Stimulated activated naive CD8-positive, alpha-beta T cell treated with anti-CD3 and anti-CD28 coated beads, Interleukin-15, Interleukin-2, amounts not matched to agents 100 U/mL and 50 U/mL, for 24 hours (primary cell): Measurements from ENCODE around the gene PEPD.

Source experiments
- ATAC-seq: fragments of 150-1000 bp; cut with Tn5 transposase; one replicate; pipeline ENCODE4 v1.10.0; 2021
- DNase-seq: peaks from one replicate; pipeline ENCODE4 v3.0.0; 2021

The PEPD gene

GRCh38 chr19:33420821-33421220 lies 100.8 kb downstream of the PEPD start:
- ATAC-seq: no peak

DNA sequence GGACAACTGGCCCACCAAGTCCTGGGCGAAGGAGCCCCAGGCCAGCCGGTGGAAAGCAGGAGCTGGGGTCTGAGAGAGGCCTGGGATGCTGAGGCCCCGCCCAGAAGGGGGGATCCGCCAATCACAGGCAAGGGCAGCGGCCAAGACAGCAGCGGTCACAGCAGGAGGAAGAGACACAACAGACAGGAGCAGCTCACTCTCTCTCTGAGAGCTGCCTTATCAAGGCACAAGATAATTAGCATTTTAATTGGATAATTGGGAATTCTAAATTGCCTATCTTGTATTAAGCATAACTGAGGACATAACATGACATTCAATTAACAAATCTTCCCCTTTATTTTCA lies 101.8 kb downstream of the PEPD start:
- no peak for ATAC-seq
- DNase-seq: no peak

More at GRCh38 chr19:33420821-33421220, 100.8 kb downstream of the PEPD start:
- no peak for DNase-seq

- ATAC-seq (no peak), DNase-seq (no peak)
Observed at GRCh38 chr19:33418871-33419787, 102.5 kb downstream of the PEPD start.

GRCh38 chr19:33418461-33418860 lies 103.1 kb downstream of the PEPD start:
- DNase-seq (no peak), ATAC-seq (no peak)

GRCh38 chr19:33417751-33418150 lies 103.8 kb downstream of the PEPD start:
- no peak for ATAC-seq

GRCh38 chr19:33416307-33417215 lies 105.0 kb downstream of the PEPD start:
- ATAC-seq (peak; percentile 67), DNase-seq (peak; percentile 77)

More at GRCh38 chr19:33417751-33418150, 103.8 kb downstream of the PEPD start:
- DNase-seq: no peak

GRCh38 chr19:33414667-33415605 lies 106.7 kb downstream of the PEPD start:
- DNase-seq (no peak), ATAC-seq (no peak)

- no peak for ATAC-seq
- no peak for DNase-seq
Observed at GRCh38 chr19:33413868-33414666, 107.5 kb downstream of the PEPD start.

GRCh38 chr19:33413426-33413725 lies 108.2 kb downstream of the PEPD start:
- no peak for ATAC-seq

DNA sequence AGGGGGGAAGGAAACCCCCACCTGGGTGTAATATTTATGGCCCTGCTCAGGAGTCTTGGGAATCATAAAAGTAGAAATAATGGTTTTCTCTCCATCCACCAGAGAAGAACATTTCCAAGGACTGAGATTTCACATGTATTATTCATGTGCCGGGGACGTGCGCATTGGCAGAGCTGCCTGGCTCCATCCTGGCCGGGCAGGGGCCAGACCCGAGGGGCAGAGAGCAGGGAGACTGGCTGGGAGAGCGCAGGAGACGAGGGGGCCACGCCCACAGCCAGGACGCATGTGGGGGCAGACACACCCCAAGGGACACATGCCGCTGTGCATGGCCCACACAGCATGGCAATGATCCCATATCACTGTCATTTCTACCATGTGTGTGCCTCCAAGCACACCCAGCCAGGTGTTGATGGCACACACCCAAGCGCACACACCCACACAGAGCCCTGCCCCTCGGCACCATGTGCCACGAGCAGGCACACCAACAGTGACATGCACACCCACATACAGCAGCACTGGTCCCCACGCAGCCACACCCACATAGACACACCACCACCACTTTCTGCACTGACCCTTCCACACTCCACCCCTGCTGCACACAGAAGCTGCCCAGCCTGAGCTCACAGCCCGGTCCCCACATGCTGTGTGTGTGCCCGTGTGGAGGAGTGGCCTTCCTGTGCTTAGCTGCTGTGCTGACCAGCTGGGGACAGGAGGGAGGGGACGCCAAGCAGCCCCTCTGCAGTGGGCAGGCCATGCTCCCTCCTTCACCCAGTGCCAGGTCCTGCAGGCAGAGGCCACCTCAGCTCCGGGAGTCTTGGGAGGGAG lies 108.8 kb downstream of the PEPD start:
- no peak for DNase-seq
- no peak for ATAC-seq

More at GRCh38 chr19:33413426-33413725, 108.2 kb downstream of the PEPD start:
- no peak for DNase-seq

- ATAC-seq (no peak), DNase-seq (no peak)
Observed at GRCh38 chr19:33411621-33412180, 109.9 kb downstream of the PEPD start.

DNA sequence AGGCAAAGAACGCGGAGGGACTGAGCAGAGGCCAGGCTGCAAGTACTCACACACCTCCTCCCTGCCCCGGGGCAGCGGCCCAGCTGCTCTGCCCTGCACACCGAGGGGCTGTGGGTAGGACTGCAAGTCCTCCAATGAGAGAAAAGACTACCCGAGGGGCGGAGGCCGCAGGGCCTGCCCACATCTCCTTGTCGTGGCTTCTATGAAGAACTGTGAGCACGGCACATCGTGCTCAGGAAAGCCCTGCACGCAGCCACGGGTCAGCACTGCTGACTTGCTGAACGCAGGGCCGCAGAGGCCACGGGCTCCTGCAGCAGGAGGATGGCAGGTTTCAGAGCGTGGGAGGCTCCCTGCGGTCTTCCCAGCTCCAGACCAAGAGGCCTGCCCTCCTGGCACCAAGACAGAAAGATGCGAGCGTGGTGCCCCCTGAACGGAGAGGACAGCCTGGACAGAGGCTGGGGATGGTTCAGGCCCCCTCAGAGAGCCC lies 110.6 kb downstream of the PEPD start:
- no peak for ATAC-seq
- no peak for DNase-seq

- ATAC-seq: no peak
- DNase-seq: no peak
Observed at GRCh38 chr19:33409906-33410685, 111.5 kb downstream of the PEPD start.

DNA sequence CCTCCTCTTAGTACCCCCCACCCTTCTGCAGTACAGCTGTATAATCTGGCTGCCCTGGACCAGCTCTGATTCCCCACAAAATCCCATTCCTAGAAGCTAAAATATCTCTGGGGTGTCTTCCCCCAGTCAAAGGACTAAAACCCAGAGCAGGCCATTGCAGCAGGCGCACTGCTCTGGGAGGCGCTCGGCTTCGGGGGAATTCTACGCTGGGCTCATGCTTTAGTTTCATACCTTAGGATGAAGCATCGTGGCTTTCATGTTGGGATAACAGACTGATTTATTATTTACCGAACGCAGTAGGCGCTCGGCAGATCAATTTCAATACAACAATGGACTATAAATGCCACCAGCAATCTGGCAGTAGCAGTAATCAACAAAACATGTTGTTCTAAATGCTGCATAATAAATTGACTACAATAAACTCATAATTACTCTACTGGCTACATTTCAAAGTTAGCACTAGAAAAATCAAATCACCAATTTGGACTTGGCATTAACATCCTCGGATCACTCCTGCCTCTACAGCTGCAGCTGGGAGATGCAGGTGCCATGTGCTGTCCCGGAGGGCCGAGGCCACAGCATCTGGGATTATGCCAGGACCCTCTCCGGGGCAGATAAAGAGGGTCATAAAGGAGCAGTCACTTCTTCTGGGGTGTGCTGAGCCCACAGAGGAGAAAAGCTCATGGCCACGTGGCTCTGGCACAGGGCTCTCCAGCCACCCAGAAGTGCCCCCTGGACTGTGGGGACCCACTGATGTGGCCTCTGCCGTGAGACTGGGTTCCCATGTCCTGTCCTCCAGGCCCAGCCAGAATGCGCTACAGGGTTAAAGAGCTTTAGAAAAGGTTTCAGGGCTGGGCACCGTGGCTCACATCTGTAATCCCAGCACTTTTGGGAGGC lies 112.8 kb downstream of the PEPD start:
- DNase-seq: no peak
- no peak for ATAC-seq

DNA sequence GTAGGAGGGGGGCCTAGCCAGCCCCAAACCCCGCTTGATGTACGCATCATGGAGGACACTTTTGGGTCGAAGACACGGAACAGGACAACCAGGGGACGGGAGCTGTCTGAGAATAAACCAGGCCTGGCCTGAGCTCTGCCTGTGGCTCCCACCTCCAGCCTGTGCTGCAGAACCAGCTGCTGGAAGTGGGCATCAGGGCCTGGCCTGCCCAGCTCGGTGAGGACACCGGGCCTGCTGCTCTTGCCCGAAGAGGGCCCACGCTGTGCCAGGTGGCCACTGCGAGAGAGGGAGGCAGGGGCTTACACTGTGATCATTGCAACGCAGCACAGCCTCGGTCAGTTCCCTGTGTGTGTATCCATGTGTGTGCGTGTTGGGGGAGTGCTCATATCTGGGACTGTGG lies 113.5 kb downstream of the PEPD start:
- DNase-seq (no peak), ATAC-seq (no peak)

- no peak for DNase-seq
- ATAC-seq: no peak
Observed at GRCh38 chr19:33407716-33408115, 113.9 kb downstream of the PEPD start.

DNA sequence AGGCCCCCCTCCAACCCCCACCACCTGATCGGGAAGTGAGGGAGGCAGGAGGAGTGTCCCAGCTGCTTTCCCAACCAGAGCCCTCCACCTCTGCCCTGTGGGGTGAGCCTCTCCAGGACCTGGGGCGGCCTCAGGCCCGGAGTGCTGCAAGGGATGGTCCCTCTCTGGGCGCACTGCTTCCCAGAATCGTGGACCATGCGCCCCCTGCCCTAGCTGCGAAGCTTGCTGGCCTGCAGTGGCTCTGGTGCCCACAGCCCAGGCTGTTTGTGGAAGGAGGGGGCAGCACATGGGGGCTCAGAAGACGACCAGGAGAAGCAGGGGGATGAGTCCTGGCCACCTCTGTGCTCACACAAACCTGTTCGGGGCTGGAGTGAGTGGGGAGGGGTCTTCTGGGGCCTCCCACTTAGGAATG lies 114.4 kb downstream of the PEPD start:
- DNase-seq: no peak
- ATAC-seq: no peak
